ENCODE results near the gene NHSL2. TPM values are rescaled to one million over a fixed set of nuclear protein-coding genes. Genes with fewer than 3 reads are reported as not detected.

Gene NHSL2
- polyA plus RNA-seq, 4 donors = 9.2 to 10.8 (median 9.6) TPM

DNA sequence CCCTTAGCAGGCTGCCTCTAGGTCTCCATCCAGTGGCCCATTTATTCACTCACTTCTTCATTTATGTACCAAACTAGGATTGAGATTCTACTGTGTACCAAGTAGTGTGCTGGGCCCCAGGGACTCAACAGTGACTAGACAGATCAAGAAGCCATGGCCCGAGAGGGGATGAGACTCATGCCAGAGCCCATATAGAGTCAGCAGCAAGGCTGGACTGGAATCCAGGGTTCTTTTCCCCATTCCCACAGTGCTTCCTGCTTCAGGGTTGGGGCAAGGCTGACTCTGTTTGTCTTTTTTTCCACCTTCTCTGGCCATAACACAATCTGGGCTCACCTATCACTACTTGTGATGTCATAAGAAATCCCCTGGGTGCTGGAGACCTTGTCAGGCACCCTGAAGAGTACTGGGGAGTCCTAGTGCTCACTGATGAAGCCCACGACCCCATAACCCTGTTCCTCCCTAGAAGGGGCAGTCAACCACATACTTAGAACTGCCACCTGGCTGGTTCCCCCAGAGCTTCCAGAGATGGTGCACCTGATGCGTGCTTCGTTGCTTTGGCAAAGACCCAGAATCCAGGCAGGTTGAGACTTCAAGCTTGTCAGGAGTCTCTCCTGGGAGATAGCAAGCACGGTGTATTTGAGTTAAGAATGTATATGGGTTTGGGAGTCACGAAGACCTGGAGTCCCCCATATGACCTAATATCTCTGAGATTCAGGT is 214.8 kb downstream of the NHSL2 start:
- DNase-seq (ENCODE audit: low read depth in 4 of 4, low spot score in 3 of 4) = no peak

DNA sequence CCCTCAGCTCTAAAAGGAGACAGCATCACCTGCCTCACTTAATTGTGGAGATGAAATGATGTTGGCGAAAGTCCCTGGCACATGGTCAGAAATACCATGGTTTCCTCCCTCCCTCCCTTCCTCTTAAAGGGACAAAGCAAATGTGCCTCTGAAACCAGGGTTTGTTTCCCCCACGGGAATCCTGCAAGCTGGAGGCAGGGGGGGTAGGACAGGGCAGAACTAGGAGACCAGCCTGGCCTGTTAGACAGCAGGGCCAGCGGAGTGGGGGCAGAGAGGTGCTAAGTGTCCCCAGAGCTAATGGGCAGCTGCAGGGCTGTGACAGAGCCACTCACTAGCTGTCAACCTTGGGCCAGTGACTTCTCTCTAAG is 215.4 kb downstream of the NHSL2 start:
- no peak for DNase-seq (ENCODE audit: low read depth in 4 of 4, low spot score in 3 of 4)

DNA sequence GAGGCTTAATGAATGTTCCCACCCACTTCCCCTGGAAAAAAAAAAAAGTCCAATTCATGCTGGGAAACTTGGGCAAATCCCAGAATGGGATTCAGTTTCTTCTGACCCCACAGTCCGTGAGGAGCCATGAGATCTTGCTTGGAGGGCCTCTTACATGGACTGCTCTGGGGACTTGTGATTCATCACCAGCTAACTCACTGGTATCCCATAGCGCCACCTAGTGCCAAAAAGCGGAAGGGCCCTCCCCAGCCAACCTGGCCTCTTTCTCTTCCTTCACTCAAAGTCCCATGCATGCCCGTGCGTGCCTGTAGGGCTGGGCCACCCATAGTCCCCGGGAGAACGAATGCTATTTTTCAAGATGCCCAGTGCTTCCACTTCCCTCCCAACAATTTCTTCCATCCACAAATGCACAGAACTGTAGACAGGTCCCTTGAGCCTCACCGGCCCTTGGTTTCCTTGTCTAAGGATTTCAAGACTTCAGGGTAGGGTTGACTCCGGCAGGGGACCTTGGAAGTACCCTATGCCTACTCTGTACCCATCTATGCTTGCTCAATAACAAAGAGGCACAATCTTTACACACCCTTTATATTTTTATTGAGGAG is 216.0 kb downstream of the NHSL2 start:
- DNase-seq (ENCODE audit: low read depth in 4 of 4, low spot score in 3 of 4) = peak in 3 of 4 donors; percentile 53 to 67 (median 60)

DNA sequence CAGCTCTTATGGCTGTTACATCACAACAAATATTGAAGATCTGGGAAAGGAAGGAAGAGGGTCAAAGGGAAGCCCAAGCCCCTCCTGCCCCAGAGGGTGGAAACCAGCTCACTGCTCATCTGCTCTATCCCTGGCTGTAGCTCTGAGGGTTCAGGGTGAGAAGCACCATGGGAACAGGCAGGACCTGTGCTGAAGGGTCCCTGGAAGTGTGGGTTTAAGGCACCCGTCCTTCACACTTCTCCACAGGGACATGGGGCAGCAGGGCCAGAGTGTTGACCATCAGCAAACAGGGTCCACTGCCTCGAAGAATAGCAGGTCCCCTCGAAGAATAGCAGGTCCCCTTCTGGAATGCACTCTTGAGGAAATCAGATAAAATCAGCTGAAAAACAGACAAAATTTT is 216.7 kb downstream of the NHSL2 start:
- no peak for DNase-seq (ENCODE audit: low read depth in 4 of 4, low spot score in 3 of 4)

DNA sequence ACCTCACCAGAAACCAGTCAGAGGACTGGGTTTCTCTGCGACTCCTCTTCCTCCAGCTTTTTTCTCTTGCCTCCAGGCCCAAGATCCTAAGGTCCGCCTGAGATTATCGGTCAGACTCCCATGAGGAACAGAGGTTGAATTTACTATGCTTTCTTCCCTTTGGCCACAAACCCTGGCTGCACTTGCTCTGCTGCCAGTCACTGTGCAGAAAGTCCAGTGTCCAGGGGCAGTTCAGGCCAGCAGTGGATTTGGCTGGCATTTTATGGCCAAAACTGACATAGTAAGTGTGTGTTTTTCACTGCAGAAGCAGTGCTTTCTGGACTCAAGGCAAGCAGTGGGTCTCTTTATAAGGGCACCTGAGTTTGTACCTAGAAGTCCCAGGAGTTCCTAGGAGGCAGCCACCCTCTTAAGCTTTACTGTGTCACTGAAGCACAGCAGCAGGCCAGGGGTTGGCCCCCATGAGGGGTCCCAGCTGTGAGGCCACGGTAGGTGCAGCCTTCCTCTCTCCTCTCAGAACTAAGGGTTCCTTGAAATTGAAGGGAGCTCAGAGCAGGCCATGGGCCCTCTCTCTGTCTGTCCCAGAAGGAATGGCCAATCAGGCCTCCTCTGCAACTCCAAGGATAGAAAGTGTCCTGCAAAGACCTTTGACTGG is 217.7 kb downstream of the NHSL2 start:
- no peak for DNase-seq (ENCODE audit: low read depth in 4 of 4, low spot score in 3 of 4)

DNA sequence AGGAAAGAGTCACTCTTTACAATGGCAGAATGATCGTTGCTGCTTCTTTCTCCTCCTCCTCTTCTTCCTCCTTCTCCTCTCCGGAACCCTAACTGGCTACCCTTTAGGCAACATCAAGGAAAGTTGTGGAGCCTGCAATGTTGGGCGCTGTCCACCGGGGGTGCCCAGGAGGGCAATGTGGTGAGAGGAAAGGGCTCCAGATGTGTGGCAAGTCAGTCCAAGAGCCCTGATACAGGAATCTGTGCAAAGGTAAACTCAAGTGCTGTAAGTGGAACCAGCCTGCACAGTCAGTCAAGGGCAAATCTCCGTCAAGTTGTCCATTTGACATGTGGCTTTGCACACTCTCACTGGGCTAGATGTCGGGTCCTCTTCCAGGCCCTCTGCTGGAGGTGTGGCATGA is 218.2 kb downstream of the NHSL2 start:
- no peak for DNase-seq (ENCODE audit: low read depth in 4 of 4, low spot score in 3 of 4)

DNA sequence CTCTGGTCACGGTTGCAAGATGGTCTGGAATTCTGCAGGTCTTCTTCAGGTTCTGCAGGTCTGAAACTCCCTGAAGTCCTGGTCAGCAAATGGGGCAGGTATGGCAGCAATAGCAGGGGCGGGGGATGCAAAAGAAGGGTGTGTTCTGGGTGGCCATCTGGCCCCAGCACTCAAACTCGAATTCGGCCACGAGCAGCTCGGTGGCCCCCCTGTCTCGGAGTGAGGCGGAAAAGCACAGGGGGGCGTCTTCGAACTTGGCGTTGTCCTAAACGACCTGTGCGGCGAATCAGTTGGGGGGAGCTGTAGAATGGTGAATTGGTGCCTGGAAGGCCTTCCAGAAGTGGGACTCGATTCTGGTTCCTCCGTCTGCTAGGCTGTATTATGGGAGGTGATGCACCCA is 219.0 kb downstream of the NHSL2 start:
- no peak for DNase-seq (ENCODE audit: low read depth in 4 of 4, low spot score in 3 of 4)

DNA sequence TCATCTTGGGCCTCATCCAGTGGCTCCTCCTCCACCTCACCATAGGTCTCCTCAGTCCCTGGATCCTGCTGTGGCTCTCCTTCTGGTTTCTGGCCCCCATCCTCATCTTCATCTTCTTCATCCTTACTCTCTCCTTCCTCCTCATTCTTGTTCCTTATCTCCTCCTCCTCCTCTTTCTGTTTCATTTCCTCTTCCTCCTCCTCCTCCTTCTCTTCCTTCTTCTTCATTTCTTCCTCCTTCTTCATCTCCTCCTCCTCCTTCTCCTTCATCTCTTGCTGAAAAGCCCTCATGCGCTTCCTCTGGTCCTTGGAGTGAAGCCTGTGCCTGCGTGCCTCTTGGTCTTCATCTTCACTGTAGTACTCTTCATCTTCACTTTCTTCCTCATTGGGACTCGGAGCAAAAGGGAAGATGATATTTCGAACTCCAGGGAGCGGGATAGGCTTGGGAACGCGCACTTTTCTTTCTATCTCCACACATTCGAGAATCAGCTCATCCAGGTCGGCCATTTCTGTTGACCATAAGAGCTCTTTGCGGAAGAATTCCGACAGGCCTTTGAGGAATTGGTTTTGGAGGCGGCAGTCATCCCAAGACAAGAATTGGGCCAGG is 219.6 kb downstream of the NHSL2 start:
- no peak for DNase-seq (ENCODE audit: low read depth in 4 of 4, low spot score in 3 of 4)

DNA sequence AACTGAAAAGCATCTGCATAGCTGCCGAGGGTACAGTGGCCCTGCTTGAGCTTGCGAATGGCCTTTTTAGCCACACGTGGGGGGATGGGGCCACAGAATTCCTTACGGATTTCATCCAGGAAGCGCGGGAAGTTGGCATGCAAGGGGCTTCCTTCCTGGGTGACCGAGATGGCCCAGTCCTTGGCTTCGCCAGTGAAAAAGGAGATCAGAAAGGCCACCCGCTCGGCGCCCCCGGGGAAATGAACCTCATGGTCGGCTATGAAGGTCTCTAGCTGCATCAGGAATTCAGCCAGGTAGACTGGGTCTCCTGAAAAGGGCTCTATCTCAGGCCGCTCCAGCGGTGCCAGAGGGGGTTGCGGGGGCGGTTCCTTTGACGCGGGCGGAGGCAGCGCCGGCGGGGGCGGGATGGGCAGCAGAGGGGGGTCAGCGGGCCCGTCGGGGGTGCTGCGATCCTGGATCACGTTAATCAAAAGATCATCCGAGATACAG is 220.2 kb downstream of the NHSL2 start:
- no peak for DNase-seq (ENCODE audit: low read depth in 4 of 4, low spot score in 3 of 4)

DNA sequence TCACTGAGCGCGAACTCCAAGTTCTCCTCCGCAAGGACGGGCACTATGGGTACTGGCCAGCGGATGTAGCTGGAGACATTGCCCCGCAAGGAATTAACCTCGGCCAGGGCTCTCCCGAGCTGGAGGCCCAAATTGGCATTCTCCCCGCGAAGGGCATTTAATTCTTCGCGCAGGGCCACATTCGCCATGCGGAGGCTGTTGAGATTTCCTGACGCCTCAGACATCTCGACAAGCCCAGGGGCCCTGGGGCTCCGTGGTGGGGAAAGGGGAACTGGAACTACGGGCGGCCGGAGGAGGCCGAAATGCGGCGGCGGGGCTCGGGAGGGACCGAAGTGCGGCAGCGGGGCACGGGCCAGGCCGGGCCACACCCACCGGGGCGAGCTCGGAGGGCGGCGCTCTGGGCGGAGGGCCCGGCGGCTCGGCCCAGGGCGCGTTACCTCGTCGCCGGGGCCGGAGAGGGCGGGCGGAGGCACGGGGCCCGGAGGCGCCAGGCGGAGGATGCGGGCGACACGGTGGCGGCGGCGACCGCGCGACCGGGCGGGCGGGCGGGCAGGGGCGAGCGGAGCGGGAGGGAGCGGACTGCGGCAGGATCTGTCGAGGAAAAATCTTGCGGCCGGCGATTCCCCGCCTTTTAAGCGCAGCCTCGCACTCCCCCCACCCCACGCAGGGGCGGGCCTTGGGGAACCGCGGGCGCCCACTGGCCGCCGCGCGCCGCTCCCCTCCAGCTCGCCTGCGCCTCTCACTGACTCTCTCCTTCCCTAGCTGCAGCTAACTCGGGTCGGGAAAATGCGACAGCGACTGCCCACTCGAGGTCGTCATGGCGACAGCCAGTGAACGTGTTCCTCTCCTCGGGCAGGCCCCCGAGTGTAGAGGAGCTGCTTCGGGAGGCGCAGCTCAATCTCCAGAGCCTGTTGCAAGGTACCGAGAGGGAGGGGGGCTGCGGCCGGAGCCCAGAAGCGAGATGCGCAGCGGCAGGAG is 221.0 kb downstream of the NHSL2 start, which contains the start of gene RTL5:
Gene RTL5 (minus strand): TSS at position 599 of the 978 bp plus-strand sequence.
- DNase-seq (ENCODE audit: low read depth in 4 of 4, low spot score in 3 of 4) = peak; percentile 68 to 84 (median 72)

DNA sequence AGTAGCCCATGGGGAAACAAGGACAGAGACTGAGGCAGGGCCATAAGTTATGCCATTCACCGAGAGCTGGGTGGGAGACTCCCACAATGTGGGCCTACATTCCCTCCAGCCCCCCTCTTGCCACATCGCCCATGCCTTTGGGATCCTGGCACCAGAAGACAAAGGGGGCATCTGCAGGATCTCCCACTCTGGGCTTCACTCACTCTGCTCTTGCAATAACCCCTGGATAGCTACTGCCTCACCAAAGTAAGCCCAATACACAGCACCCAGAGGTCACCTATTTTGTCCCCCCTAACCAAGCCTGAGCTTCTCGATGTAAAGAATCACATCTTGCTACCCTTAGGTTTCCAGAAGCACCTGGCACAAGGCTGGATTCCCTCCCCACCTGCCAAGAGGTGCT is 221.8 kb downstream of the NHSL2 start:
- DNase-seq (ENCODE audit: low read depth in 4 of 4, low spot score in 3 of 4) = no peak

DNA sequence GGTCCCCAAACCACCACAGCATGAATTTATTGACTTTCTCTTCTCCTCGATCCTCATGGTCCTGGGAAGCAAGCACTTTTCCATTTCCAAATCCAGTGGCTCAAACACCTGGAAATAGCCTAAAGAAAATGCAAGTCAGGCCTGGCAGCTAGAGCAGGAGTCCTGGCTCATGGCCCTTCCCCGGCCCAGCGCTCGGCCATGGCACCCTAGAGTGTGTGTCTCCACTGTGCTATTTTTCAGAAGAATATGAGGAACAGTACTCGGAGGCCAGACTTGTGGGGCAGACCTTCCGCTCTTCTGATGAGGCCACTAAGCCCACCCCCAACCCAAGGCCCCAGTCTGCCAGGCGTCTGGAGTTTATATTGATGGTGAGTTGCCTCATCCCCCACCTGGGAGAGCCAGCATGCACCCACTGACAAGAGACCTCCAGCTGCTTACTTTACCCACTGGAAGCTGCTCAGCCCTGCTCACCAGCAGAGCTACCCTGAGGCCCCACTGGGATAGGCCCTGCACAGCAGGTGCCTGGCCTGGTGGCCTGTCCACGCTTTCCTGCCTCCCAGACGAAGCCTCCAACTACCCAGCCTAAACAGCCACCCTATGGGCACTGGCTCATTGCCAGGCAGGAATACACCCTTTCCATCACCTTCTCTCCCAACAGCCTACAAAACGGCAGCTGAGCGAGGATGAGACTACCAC is 223.4 kb downstream of the NHSL2 start:
- no peak for DNase-seq (ENCODE audit: low read depth in 4 of 4, low spot score in 3 of 4)

DNA sequence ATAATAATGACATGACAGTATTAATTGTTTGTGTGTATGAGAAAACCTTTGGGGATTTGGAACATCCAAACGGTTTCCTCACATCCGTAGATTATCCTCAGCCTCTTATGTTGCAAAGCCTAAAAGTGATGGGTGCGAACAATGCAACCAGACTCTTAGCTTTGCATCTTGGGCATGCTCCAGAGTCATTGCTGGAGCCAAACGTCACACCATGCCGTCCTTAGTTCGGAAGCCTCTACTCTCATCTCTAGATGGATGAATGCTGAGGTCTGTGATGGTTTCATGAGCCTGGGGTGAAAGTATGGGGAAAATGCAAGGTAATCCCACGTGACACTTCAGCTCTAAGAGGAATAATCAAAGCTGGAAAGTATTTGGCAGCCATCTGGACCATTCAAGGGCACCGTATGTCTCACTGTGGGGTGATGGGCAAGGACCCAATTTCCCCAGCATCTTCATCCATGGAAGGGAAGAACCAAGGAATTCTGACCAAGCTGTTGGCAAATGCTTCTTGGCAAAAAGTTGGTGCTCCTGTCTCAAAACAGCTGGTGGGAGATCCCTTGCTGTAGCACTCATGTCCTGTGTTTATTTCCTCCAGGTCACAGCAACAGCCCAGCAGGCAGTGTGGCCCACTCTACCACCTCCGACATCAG is 227.3 kb downstream of the NHSL2 start:
- no peak for DNase-seq (ENCODE audit: low read depth in 4 of 4, low spot score in 3 of 4)

DNA sequence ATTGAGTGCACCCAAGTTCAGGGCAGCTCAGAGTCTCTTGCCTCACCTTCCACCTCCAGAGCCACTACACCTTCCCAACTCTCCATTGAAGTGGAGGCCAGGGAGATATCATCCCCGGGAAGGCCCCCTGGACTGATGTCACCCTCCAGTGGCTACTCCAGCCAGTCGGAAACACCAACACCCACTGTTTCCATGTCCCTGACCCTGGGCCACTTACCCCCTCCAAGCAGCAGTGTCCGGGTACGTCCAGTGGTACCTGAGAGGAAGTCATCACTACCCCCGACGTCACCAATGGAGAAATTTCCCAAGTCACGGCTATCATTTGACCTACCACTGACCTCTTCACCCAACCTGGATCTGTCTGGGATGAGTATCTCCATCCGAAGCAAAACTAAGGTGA is 228.9 kb downstream of the NHSL2 start:
- no peak for DNase-seq (ENCODE audit: low read depth in 4 of 4, low spot score in 3 of 4)

DNA sequence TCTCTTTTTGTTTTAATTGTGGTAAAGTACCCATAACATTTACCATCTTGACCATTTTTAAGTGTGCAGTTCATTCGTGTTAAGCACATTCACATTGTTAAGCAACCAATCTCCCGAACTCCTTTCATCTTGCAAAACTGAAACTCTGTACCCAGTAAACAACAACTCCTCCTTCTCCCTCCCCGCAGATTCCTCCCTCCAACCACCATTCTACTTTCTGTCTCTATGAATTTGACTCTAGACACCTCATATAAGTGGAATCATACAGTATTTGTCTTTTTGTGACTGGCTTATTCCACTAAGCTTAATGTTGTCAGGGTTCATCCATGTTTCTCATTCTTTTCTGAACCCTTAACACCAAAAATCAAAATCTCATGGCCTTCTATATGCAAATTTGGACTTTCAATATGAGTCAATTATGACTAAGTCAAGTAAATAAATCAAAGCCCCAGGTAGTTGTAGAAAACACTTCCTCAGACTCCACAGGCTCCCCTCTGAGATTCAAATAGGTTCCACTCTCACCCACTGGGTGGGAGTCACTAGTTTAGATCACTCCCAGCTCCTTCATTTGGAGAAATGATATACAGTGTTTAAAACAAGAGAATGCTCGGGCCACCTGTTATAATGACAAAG is 230.8 kb downstream of the NHSL2 start:
- DNase-seq (ENCODE audit: low read depth in 4 of 4, low spot score in 3 of 4) = no peak

DNA sequence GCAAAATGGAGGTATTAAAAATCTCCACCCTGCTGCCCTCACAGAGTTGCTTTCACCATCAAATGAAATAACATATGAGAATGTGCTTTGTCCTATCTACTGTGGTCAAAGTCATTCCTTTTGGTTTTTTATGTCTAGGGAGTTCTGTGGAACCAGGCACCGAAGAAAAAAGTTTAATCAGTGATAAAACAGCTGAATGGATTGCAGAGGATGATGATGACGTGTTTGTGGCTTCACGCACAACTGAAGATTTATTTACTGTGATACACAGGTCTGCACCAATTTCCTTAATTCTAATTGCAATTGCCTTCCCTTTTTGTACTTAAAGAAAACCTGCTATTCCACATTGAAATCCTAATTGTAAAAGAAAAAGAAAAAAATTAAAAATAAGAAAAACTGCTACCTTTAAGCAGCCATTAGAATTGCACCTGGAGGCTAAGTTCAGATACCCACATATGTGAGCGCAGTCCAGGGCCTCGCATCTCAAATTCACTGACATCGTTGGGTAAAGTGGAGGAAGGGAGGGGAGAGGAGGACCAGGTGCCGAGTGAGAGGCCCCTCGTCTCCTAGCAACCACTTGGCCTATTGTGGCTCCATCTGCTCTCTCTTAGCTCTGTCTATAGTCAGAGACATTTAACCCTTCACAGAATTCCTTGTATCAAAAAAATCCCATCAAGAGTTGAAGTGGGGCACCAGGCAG is 231.6 kb downstream of the NHSL2 start:
- no peak for DNase-seq (ENCODE audit: low read depth in 4 of 4, low spot score in 3 of 4)

DNA sequence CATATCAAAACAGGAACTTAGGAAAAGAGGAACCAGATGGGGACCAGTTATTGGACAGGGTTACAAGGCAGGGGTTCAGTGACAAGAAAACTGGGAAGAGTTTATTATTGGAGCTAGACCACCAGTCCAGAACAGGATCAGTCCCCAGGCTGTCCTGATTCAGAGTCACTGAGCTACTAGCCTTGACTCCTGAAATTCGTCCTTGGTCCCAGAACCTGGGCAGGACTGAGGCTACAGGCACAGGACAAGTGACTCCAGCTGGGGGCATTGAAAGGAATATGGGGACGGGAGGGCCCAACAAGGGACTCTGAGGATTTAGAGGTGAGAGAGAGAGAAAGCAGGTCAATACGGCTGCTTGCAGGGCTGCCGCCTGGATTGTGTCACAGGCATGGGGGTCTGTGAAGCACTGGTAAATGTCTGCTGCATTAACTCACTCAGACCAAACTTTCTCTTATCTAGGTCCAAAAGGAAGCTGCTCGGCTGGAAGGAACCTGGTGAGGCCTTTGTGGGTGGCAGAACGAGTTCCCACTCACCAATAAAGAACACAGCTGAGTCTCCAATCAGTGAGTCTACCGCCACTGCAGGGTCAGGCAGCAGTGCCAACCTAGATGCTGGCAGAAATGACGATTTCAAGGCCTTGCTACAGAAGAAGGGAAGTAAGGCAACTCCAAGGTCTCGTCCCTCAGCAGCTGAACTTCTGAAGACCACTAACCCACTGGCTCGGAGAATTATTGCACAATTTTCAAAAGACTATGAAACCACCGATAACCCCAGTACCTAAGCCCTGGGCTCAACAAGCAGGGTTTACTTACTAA is 232.4 kb downstream of the NHSL2 start:
- no peak for DNase-seq (ENCODE audit: low read depth in 4 of 4, low spot score in 3 of 4)
